Lung (tissue), 16 donors: ENCODE data around the gene EDN1. TPM values are rescaled to one million over a fixed set of nuclear protein-coding genes. Genes with fewer than 3 reads are reported as not detected.

Source experiments
- ATAC-seq: fragments of 200-7000 bp; cut with Tn5 transposase; one replicate; pipeline ENCODE4 v1.9.1; 2020; ENCODE audit warnings: moderate number of reproducible peaks; ENCODE audit not compliant: insufficient read depth, low FRiP score
- DNase-seq, 3 donors: peaks; one replicate each; pipeline ENCODE4 v3.0.0-alpha.2; 2013 to 2017
- H3K27ac ChIP-seq, 2 donors: one replicate each; pipeline ENCODE4 v1.5.1; 2013; ENCODE audit warnings: mild to moderate bottlenecking in 2 of 2, moderate library complexity in 2 of 2, control low read depth in 1 of 2, inconsistent platforms in 1 of 2, low read depth in 1 of 2, low read length in 1 of 2
- H3K27me3 ChIP-seq, 3 donors: one replicate each; pipeline ENCODE4 v1.5.1; 2013; ENCODE audit warnings: low read length in 2 of 3; ENCODE audit not compliant: control insufficient read depth in 3 of 3, insufficient read depth in 3 of 3
- H3K36me3 ChIP-seq, 4 donors: one replicate each; pipeline ENCODE4 v1.5.1; 2013; ENCODE audit warnings: low read length in 4 of 4, mild to moderate bottlenecking in 1 of 4, moderate library complexity in 1 of 4; ENCODE audit not compliant: control insufficient read depth in 4 of 4, insufficient read depth in 4 of 4
- H3K4me1 ChIP-seq, 5 donors: one replicate each; pipeline ENCODE4 v1.5.1; 2013; ENCODE audit warnings: low read length in 5 of 5, mild to moderate bottlenecking in 2 of 5, moderate library complexity in 1 of 5; ENCODE audit not compliant: control insufficient read depth in 5 of 5, insufficient read depth in 5 of 5
- H3K4me3 ChIP-seq: one replicate; pipeline ENCODE4 v1.5.1; 2013; ENCODE audit warnings: mild to moderate bottlenecking, control low read depth, moderate library complexity
- H3K9ac ChIP-seq, 2 donors: one replicate each; pipeline ENCODE4 v1.5.1; 2013; ENCODE audit warnings: low read length in 2 of 2, control low read depth in 1 of 2; ENCODE audit not compliant: insufficient read depth in 1 of 2
- H3K9me3 ChIP-seq, 4 donors: one replicate each; pipeline ENCODE4 v1.5.1; 2013; ENCODE audit warnings: low read length in 3 of 4, mild to moderate bottlenecking in 1 of 4, moderate library complexity in 1 of 4; ENCODE audit not compliant: control insufficient read depth in 4 of 4, insufficient read depth in 3 of 4
- WGBS, 2 donors: extraction: QIAGEN DNeasy Blood & Tissue Kit; methylation state at CpG; one replicate each; pipeline ENCODE4 v1.1.7; 2013; 5-methylcytosine and 5-hydroxymethylcytosine counted together
- long read RNA-seq, 5 donors: transcript quantifications; one replicate each; lab custom pipeline, GENCODE V29; 2026
- polyA plus RNA-seq, 2 donors: library from polyadenylated mRNA; stranded (reverse); fragments of 200-250 nt; gene quantifications; one replicate each; pipeline ENCODE4 v1.2.1, GENCODE V29; 2013
- total RNA-seq, 2 donors: library from RNA; depleted of rRNA in 1 of 2; stranded (reverse); fragments of >200 nt in 1 of 2; gene quantifications; one replicate each; pipeline ENCODE4 v1.2.1, GENCODE V29; 2014 to 2021
- TF ChIP-seq, protein P1 (sequence below): IDR thresholded peaks from 2 replicates; pipeline ENCODE4 v1.5.1; 2012; ENCODE audit warnings: mild to moderate bottlenecking; ENCODE audit errors: control extremely low read depth, extremely low read depth
- donor health status: control.
- donor health status: control.
- donor health status: Bipolar disorder and iron deficiency.
- donor health status: healthy.
- donor health status: DM: yes; HTN: yes; CAD: no.

EDN1 gene
- total RNA-seq (100 to 1,000 TPM in 1 of 2 donors, 10 to 100 TPM in 1; 18.9 to 112 TPM), polyA plus RNA-seq (10 to 100 TPM; 18.4 to 61.7 TPM)
- long read RNA-seq, donor 1, transcript EDN1-201 (5 exons, 2,033 nt) = major isoform, 16 of 36 reads
- long read RNA-seq, donor 1, partial matches to known transcripts = 20 of 36 reads
- long read RNA-seq, donor 1, other reads (novel, unspliced or antisense) = 0 of 36 reads
- long read RNA-seq, donor 2, transcript EDN1-201 (5 exons, 2,033 nt) = major isoform, 5 of 5 reads
- long read RNA-seq, donor 2, partial matches to known transcripts = 0 of 5 reads
- long read RNA-seq, donor 2, other reads (novel, unspliced or antisense) = 0 of 5 reads
- long read RNA-seq, donor 3, transcript EDN1-201 (5 exons, 2,033 nt) = major isoform, 11 of 39 reads
- long read RNA-seq, donor 3, partial matches to known transcripts = 28 of 39 reads
- long read RNA-seq, donor 3, other reads (novel, unspliced or antisense) = 0 of 39 reads
- long read RNA-seq, donor 4, partial matches to known transcripts = 20 of 24 reads
- long read RNA-seq, donor 4, other reads (novel, unspliced or antisense) = 0 of 24 reads
- long read RNA-seq, donor 5, transcript EDN1-201 (5 exons, 2,033 nt) = major isoform, 10 of 10 reads
- long read RNA-seq, donor 5, partial matches to known transcripts = 0 of 10 reads
- long read RNA-seq, donor 5, other reads (novel, unspliced or antisense) = 0 of 10 reads

- H3K27ac ChIP-seq = peak within 1 kb of the TSS; percentile 62 to 86
- peak; percentile 64 for ATAC-seq
- no peaks in the 10 kb centered on the region for H3K36me3 ChIP-seq
- peaks cover 0 to 22% (median 9%) of the 10 kb centered on the region in 3 donors for H3K27me3 ChIP-seq
- H3K4me3 ChIP-seq = peak within 1 kb of the TSS; percentile 52
- peak; percentile 82 to 88 (median 82) for DNase-seq
- TF ChIP-seq, protein P1, sequence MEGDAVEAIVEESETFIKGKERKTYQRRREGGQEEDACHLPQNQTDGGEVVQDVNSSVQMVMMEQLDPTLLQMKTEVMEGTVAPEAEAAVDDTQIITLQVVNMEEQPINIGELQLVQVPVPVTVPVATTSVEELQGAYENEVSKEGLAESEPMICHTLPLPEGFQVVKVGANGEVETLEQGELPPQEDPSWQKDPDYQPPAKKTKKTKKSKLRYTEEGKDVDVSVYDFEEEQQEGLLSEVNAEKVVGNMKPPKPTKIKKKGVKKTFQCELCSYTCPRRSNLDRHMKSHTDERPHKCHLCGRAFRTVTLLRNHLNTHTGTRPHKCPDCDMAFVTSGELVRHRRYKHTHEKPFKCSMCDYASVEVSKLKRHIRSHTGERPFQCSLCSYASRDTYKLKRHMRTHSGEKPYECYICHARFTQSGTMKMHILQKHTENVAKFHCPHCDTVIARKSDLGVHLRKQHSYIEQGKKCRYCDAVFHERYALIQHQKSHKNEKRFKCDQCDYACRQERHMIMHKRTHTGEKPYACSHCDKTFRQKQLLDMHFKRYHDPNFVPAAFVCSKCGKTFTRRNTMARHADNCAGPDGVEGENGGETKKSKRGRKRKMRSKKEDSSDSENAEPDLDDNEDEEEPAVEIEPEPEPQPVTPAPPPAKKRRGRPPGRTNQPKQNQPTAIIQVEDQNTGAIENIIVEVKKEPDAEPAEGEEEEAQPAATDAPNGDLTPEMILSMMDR = no peak
- 1 to 2% methylated on average over 38 of the region's 38 CpGs for WGBS, 2 donors
- peaks cover 0 to 14% (median 1%) of the 10 kb centered on the region in 5 donors for H3K4me1 ChIP-seq
- no peaks in the 10 kb centered on the region for H3K9me3 ChIP-seq
- peak within 1 kb of the TSS; percentile 50 to 64 for H3K9ac ChIP-seq
These were observed at the start of gene EDN1 for GRCh38 chr6:12289933-12290820. TSS of gene EDN1 (plus strand) at chr6:12290361. CDS start at chr6:12290630, 269 bp downstream.

DNA sequence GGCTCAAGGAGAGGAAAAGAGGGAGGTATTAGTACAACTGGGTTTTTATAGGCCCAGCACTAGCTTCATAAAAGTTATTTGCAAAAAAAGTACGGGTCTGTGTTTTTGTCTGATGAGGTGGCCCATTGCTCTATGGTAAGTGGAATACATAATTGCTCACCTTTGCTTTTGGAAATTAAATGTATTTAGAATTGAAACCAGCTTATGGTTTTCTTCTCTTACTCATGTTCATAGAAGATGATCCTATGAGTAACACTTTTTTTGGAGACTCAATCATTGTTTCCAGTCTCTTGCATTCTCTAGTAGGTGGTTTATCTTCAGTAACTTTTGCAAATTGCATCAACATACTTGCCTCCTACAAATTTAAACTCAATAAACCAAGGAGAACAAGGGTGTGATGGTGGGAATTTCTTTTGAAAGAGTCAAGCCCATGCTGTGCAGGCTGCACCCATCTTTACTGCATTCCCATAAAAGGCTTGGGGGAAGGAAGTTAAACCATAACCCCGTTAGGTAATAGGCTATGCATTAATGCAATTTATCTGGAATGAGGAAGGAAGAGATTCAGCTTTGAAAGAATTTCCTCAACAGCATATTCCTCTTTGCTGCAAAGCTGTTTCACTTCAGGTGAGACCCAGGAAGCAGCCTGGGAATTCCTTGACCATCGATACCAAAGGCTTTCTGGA lies 48.5 kb upstream of the EDN1 start:
- H3K4me1 ChIP-seq = no peaks in the 10 kb centered on the region
- 45 to 74% methylated on average over 3 of the region's 3 CpGs for WGBS, 2 donors
- no peak overlapping the region for H3K4me3 ChIP-seq
- TF ChIP-seq, protein P1 = no peak
- ATAC-seq (peak; percentile 69), DNase-seq (no peak)
- no peak overlapping the region for H3K9ac ChIP-seq
- H3K27me3 ChIP-seq = no peaks in the 10 kb centered on the region
- no peaks in the 10 kb centered on the region for H3K36me3 ChIP-seq
- H3K27ac ChIP-seq = no peak overlapping the region
- no peaks in the 10 kb centered on the region for H3K9me3 ChIP-seq

DNA sequence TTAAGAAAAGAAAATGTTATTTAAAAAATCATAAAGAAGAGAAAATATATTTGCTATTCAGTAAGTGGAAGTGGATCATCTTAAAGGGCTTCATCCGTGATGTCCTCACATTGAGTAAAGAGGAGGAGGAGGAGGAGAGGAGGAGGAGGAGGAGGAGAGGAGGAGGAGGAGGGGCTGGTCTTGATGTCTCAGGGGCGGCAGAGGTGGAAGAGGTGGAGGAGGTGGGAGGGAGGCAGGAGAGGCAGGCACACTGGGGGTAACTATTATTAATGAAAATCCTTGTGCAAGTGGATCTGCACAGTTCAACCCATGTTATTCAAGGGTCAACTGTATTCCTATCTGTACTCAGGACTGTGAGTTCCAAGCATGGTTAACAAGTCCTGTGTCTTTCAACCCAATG lies 47.0 kb upstream of the EDN1 start:
- WGBS, 2 donors = 85 to 86% methylated on average over 2 of the region's 2 CpGs
- Histone ChIP-seq H3K4me3 (no peak overlapping the region), H3K9me3 (no peaks in the 10 kb centered on the region), H3K36me3 (no peaks in the 10 kb centered on the region), H3K27me3 (no peaks in the 10 kb centered on the region), H3K9ac (no peak overlapping the region), H3K4me1 (no peaks in the 10 kb centered on the region), H3K27ac (no peak overlapping the region)
- DNase-seq (no peak), ATAC-seq (no peak)
- TF ChIP-seq, protein P1 = no peak
